NT2/D1 (cell line): ENCODE measurements around the gene ACP7.

Source experiments
- SUZ12 ChIP-seq: IDR thresholded peaks from 2 replicates; pipeline ENCODE4 v1.6.1; 2011; ENCODE audit not compliant: insufficient read length, insufficient read depth; ENCODE audit errors: extremely low read depth
- YY1 ChIP-seq: IDR thresholded peaks from 2 replicates; pipeline ENCODE4 v1.6.1; 2011; ENCODE audit not compliant: insufficient read length, insufficient read depth
- ZNF274 ChIP-seq: IDR thresholded peaks from 2 replicates; pipeline ENCODE4 v1.6.1; 2011; ENCODE audit warnings: mild to moderate bottlenecking, low read depth, low read length

GRCh38 chr19:39064405-39064804 lies 19.8 kb upstream of the ACP7 start:
- no peak for TF ChIP-seq SUZ12
- TF ChIP-seq ZNF274, result no peak
- TF ChIP-seq YY1, result no peak
